ENCODE results near the gene PAX7.
"Not testable (repeated sequence)": the region's sequence is repeated elsewhere in the genome, so short reads cannot be mapped to it uniquely, and the experiment has no call there.

PAX7 gene

DNA sequence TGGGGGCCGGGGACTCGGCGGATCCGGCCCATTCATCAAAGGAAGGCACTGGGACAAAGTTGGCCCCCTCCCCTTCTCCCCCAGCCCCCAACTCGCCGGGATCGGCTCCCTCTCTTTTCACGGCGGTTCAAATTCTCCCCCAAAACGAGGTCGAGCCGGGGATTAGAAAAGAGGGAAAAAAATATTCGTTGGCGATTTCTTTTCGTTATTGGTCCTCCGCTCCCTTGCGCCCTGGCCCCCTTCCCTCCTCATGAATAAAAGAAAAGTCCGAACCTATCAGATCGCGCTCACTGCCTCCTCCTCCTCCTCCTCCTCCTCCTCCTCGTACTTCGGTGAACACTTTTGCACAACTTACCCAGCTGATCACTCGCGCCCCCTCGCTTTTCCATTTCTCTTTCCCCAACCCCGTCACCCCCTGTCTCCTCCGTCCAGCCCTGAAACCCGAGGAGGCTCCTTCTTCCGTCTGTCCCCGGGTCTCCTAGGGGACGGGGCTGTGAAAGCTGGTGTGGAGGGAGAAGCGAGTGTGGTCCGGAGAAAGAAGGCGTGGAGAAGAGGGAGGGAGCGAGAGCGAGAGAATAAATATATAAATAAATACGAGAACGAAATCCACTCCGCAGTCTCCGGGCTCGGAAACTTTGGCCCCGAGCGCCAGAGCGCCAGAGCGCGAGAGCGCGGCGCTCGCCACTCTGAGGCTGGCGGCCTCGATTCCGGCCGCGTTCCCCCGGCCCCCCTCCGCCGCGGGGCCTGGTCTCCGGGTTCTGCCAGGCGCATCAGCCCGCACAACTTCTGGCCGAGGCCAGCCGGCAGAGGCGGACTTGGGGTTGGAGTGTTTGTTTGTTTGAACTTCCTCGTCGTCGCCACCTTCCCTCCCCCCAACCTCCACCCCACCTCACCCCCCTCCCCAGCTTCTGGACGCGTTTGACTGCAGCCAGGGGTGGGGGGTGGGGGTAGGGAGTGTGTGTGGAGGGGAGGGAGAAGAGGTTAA, at the start of gene PAX7:
Gene PAX7, plus strand, starts transcription at position 336 of the 985 bp plus-strand sequence. CDS start 758 bp downstream, outside the sequence.
- DNase-seq = no peak

DNA sequence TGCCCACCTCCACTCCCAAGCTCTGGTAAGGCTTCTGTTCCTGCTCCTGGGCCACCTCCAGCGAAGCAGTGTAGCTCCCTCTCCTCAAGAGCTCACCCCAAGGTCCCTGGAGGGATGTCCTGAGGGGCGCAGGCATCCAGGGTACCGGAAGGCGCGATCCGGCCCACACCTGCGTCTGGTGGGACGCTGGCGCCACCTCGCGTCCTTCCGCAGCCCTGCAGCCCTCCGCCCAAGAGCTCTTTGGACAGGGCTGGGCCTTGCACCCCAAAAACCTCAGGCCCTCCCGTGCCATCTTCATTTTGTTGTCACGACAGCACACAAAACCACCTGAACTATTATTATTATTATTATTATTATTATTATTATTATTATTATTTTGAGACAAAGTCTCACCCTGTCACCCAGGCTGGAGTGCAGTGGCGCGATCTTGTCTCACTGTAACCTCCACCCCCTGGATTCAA, 49.2 kb upstream of the PAX7 start:
- DNase-seq = no peak

DNA sequence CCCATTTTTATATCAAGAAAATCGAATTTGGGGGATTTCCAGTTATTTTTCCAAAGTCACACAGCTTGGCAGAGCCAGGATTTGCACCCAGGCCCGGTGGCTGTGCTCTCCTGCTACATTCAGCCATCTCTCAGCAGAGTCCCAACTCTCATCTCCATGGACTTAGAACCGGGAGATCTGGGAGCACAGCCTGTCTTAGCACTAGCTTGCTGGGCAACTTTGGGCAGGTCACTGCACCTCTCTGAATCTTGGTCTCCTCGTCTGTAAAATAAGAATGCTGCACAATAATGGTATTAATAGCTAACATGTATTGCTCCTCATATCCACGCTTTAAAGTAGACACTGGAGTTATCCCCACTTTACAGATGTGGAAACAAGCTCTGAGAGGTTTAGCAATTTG, 47.8 kb upstream of the PAX7 start:
- DNase-seq = no peak

DNA sequence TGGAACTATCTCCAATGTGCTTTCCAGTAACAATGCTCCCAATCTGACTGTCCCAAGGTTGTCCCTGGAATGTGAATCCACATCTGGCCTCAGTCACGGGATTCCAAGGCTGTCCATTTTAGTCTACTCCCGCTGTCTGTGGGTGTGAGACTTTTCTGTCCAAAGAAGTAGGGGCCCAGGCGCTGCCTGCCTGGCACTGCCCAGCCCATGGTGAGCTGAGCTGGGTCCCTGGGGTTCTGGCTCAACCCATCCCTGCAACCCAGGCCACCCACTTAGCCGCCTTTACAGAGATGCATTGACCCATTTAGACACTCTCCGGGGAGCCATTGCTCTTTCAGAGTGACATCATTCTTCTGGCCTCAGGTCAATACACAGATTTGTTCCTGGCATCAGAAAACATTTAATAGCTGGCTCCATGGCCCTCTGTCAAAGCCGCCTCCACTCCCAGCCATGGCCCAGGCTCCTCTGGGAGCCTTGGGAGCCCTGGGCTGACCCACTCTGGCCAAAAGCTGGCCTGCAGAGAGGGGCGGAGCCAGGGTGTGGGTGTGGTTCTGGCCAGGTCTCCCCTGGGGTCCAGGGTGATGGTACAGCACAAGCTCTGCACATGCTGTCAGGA, 47.2 kb upstream of the PAX7 start:
- DNase-seq = no peak

DNA sequence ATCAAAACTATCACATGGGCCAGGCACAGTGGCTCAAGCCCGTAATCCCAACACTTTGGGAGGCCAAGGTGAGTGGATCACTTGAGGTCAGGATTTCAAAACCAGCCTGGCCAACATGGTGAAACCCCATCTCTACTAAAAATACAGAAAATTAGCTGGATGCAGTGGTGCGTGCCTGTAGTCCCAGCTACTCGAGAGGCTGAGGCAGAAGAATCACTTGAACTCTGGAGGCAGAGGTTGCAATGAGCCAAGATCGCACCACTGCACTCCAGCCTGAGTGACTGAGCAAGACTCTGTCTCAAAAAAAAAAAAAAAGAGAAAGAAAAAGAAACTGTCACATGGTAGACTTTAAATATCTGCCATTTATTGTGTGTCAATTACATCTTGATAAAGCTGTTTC, 44.6 kb upstream of the PAX7 start:
- not testable (repeated sequence) for DNase-seq

DNA sequence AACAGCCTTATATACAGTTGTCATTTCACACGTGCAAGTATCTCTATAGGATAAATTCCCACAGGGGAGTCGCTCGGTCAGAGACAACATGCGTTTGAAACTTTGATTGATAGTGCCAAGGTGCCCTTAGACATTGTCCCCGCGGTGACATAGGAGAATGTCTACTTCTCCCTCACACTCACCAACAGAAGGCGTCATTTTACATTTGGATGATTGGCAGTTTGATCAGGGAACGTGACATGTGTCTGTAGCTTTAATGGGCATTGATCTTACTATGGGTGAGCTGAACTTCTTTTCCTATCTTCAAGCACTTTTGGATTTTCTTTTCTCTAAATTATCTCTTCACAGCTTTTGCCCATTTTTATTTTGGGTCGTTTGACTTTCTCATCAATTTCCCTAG, 42.6 kb upstream of the PAX7 start:
- DNase-seq = no peak

DNA sequence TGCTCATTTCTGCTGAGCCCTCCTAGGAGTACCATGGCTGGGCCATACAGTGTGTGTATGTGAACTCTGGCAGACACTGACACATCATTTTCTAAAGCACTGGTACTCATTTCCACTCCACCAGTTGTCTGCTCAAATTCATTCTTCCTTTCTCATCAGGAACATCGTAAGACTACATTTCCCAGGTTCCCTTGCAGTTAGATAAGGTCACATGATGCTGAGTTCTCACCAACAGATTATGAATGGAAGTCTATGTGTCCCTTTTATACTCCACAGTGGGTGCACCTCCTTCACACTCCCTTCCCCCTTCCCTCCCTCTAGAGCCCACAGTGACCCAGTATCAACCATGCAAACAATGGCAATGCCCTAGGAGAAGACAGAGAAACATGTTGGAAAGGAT, 38.3 kb upstream of the PAX7 start:
- no peak for DNase-seq

DNA sequence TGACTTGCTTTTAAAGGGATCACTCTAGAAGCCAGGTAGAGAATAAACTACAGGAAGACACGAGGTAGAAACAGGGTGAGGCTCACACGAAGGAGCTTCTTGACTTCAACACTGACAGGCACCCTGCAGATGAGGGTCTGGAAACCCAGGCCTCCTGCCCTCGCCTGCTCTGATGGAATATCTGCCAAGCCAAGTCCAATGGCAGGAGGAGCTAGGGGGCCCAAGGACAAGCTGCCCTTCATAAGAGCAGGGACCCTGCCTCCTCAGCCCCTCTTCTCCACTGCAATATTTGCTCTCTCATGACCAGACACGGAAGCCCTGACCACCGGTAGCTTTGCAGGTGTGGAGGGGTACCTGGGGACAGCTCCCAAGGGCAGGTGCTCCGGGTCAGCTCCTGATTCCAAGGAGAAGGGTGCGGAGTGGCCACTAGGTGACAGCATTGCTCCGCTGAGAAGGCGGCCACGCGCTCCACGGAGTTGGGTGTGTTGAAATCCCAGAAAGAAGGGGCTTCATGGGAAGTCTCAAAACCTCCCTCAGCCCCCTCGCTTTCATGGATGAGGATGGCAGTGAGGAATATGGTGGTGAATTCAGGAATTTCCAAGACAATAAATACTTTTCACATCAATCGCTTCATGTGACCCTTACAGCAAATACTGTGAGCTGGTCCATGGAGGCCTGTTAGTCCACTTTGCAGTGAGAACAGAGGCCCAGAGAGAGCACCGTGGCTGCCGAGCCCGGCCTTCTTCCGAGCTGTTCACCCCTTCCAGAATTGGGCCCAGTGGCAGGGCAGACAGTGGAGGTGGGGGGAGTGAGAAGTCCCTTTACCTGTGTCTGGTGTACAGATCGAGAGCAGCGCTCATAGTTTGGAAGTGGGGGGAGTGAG, 33.2 kb upstream of the PAX7 start:
- DNase-seq = peak; percentile 31

DNA sequence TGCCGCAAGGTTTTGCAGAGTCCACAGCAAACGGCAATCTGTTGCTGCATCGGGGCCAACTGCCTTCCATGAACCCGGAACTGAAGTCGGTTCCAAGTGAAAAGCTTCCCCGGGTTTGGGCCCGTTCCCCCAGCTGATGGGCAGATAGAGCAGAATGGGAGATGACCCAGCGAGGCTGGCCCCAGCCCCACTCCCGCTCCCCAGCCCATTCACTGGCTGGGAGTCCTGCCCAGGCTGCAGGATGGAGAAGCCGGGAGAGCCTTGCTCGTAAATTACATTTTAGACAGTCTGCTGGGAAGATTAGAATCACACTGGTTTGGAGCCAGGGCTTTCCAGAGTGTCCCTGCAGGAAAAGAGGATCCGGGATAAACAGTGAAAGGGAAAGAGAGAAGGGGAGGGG, 31.6 kb upstream of the PAX7 start:
- no peak for DNase-seq

DNA sequence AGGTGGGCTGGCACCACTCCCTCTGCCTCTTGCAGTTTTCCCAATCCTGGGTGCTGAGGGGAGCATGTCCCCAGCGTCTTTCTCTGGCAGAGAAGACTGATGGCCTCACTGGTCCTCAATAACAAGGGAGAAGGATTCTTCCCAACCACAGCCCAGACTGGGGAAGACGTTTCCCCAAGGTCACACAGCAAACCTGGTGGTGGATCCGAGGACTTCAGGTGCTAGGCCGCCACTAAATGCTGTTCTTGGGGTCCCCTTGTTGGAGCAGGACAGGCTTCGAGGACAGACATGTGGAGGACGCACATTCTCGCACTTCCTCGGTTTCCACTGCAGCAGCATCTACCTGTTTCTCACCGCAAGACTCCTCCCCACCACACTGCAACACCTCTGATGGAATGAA, 30.9 kb upstream of the PAX7 start:
- DNase-seq = no peak

DNA sequence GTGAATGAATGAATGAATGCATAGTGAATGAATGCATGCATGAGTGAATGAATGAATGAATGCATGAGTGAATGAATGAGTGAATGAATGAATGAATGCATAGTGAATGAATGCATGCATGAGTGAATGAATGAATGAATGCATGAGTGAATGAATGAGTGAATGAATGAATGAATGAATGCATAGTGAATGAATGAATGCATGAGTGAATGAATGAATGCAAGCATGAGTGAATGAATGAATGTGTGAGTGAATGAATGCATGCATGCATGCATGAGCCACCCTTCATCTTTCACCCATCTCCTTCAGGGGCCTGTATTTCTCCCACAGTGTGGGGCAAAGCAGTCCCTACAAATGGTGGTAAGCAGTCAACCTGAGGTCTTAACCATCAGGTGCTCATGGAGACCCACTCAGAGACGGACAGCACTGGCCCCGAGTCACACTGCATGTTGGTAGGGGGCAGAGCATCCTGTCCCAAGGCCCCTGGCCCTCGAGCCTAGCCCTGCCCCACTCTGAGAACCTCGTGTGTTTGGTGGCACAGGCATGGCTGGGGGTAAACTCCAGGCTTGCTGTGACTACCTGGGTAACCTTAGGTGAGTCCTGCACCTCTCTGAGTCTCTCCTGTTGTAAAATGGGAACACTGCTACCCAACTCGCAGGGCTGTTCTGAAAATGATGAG, 28.0 kb upstream of the PAX7 start:
- DNase-seq = no peak

DNA sequence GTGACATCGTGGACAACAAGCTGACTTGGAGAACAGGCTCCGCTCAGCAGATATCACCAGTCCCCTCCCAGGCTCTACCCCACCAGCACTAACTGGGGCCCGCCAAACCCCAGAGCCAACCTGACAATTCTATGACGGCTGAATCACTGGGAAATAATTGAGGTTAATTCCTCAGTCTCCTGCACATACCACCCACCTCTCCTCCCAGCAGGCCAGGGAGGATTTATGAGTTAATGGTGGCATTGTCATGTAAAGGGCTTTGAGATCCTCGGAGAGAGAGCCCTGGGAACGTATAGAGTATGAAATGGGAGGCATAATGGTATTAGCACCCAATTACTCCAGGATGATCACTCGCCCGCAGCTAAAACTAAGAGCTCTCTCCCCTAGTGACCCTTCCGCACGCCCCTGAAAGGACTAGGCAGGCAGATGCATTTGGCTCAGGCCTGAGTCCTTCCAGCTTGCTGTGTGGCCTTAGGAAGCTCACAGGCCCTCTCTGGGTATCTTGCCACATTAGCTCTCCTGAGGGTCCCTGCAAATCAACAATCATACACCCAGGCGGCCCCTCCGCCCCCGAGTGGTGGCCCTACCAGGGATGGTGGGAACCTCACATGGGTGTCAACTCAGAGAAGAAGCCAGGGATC, 27.3 kb upstream of the PAX7 start:
- no peak for DNase-seq

DNA sequence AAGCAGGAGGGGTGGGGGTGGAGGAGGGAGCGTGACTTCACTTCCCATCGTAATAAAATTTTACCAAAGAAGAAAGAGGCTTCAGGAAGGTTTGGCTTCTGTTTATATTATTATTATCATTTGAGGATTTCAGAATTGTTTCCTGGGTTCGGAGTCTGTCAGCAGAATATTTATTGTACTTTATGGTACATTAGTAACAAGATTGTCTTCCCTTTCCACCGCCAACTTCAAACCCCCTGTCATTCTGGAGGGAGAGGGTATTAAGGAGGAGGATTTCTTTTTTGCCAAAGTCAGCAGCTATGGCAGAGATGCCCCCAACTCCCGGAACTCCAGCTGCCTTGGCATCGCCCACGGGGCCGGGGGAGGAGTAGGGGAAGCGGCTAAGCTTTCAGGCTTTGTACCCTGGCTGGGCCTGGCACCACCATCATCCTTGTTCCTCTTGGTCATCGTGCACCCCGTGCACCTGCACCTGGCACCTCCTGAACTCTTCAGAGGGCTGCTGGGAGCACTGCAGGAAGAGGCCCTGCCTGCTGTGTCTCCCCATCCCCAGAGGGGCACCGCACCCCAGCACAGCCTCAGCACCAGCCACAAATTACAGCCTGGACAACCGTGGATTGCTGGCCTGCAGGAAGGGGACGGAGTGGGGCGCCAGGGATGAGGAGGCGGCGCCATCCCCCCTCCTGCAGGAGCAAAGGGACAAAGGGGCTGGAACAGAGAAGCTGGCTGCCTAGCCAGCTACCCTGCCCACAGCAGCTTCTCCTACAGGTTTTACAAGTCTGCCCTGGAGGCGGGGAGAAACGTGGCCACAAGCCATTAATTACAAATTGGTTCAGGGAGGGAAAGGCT, 24.0 kb upstream of the PAX7 start:
- DNase-seq = no peak

DNA sequence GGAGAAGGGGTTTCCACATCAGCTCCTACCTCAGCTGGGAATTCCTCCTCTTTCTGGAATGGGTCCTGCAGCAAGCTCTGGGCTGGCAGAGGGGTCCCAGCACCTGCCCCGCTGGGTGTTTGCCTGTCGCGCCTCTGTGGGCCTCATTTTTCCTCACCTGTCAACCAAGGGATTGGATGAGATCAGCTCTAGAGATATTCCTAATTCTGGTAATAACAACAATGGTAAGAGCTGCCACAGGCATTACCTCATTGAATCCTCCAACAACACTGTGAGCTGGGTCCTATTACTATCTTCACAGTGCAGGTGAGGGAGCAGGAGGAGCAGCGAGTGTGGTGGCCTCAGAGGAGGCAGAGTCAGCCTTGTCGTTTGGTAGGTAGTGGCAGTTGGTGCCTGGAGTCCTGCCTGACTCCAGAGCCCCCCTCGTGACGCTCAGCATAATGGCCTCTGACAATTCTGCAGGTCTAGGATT, 23.3 kb upstream of the PAX7 start:
- no peak for DNase-seq

DNA sequence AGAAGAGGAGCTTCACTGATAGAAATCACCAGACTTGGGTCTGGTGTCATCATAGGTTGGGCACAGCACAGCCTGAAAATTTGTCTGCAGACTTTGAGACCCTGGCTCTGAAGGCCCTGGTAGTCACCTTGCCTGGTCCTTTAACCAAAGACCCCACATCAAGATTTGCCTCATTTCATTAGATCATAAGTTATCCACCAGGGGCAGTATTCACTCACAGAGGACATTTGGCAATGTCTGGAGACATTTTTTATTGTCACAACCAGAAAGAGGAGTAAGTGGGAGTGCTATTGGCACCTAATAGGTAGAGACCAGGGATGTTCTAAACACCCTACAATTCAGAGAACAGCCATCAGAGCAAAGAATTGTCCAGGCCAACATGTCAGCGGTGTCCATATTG, 22.1 kb upstream of the PAX7 start:
- no peak for DNase-seq

DNA sequence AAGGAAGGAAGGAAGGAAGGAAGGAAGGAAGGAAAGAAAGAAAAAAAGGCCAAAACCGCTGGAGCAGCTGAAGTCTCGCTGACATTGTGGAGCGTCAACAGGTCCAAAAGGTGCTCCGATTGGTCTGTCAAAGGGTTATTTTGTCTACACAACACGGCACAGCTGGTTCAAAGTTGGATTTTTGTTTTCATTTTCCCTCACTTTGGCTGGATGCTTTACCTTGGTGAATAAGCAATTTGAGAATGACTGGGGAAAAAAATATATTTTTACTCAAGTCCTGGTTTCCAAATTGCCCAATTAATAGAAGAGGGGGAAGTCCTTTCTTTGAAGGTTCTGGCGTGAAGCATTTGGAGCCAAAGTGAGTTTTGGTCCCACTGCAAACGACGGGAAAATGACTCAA, 19.3 kb upstream of the PAX7 start:
- DNase-seq = no peak

DNA sequence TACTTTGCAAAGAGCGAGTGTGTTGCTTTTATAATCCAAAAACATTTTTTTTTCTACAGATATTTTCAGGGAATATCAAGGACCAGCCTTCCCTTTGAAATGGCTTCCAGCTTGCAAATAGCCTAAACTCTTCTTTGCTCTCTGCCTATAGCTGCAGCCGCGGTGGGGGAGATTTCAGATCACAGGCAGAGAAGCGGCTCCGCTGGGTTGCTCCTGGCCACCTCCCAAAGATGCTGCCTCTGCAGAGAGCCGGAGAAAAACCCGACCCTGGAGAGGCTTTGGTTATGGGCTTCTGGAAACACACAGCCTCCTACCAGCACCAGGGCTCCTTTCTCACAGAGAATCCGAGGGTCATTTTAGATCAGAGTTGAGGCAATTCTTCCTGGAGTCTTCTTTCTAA, 18.6 kb upstream of the PAX7 start:
- DNase-seq = no peak

DNA sequence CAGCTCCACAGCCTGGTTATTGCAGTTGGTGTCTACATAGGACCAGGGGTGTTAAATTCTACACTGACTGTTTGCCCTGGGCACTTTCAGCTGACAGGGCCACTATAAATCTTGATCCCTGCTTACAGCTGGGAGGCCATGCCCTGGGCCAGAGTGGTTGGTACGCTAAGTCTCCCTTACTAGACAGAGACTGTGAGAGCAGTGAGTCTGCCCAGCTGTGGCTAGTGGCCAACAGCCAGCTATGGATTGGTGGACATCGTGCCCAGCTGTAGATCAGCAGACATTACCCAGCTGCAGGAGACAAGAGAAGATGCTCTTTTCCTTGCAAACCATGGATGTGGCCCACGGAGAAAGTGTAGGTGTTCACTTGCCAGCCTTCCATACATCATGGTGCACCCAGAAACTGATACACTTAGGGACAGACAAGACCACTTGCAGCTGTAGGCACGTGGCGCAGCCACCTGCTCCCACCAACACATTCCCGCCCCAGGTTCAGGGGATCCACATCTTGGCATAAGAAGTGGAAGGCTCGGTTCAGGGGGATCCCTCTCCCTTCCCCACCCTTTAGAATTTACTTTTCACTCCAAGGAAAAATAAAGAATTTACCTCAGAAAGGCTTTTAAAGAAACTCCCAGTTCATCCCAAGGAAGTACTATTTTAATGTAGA, 16.4 kb upstream of the PAX7 start:
- DNase-seq = no peak

DNA sequence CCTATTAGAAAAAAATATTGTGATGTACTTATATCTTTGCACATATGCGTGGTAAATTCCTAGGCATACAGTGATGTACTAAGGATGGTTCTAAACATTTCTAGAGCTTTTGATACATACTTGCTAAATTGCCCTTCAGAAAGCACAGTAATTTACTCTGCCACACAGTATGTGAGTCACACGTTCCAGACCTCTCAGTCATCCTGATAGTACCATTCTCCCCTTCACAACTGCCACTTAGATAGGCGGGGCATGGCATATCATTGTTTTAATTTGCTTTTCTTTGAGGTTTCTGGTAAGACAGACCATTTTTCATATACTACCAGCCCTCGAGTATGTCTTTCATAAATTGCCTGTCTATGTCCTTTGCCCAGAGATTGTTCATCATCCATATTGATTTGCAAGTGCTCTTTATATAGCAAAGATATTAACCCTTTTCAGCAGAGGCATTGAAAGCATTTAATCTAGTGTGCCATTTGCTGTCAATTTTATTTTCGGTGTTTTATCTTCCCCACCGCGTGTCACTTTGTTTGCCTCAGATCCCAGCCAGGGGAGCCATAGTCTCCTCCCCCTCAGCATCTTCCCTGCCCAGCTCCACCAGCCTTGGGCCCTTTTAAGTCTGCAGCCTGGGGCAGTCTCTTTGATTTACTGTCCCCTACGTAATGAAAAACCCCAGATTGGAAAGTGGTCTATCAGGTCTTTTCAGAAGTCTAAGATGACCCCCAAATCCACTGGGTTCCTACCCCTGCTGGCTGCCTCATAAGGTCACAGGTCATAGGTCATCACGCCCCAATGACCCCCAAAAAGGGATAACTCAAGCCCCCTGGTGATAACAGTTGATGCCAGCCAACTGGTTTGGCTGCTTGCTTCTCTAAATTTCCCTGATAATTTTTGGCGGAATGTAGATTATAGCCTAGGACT, 11.8 kb upstream of the PAX7 start:
- no peak for DNase-seq

All from activated T-cell treated with anti-CD3 and anti-CD28 coated beads for 4 hours (primary cell).